SIG-M5 treated with dmso at 0.1 percent for 504 hours (cell line): Measurements from ENCODE around the gene USP38.
"Not testable (repeated sequence)": the region's sequence is repeated elsewhere in the genome, so short reads cannot be mapped to it uniquely, and the experiment has no call there.

Experiments used
- DNase-seq: peaks from one replicate; lab custom pipeline; 2025; ENCODE audit not compliant: unreplicated experiment; lab: John Stamatoyannopoulos, UW

The USP38 gene

GRCh38 chr4:143184503-143185252 is at the start of gene USP38:
Gene USP38 (plus strand): TSS chr4:143184917. CDS start chr4:143185451, 534 bp downstream.
- DNase-seq, result peak; percentile 91

- DNase-seq, result no peak
Measured at GRCh38 chr4:143135358-143135757, 49.4 kb upstream of the USP38 start.

- no peak for DNase-seq
Measured at GRCh38 chr4:143140696-143141095, 44.0 kb upstream of the USP38 start.

GRCh38 chr4:143148521-143148920 is 36.2 kb upstream of the USP38 start:
- DNase-seq, result no peak

GRCh38 chr4:143156853-143157252 is 27.9 kb upstream of the USP38 start:
- DNase-seq, result no peak

- no peak for DNase-seq
Measured at GRCh38 chr4:143163614-143164013, 21.1 kb upstream of the USP38 start.

- DNase-seq, result not testable (repeated sequence)
Measured at GRCh38 chr4:143166722-143167121, 18.0 kb upstream of the USP38 start.

- peak; percentile 34 for DNase-seq
Measured at GRCh38 chr4:143178923-143179322, 5.8 kb upstream of the USP38 start.

- peak; percentile 48 for DNase-seq
Measured at GRCh38 chr4:143183513-143184216, 1.1 kb upstream of the USP38 start.

- DNase-seq, result no peak
Measured at GRCh38 chr4:143184217-143184502, 557 bp upstream of the USP38 start.

GRCh38 chr4:143185253-143186107 is 763 bp downstream of the USP38 start:
- no peak for DNase-seq

- no peak for DNase-seq
Measured at GRCh38 chr4:143186212-143186611, 1.5 kb downstream of the USP38 start.

- no peak for DNase-seq
Measured at GRCh38 chr4:143186649-143187048, 1.9 kb downstream of the USP38 start.

GRCh38 chr4:143188136-143189088 is 3.7 kb downstream of the USP38 start:
- DNase-seq, result no peak

- DNase-seq, result no peak
Measured at GRCh38 chr4:143189528-143189927, 4.8 kb downstream of the USP38 start.

- no peak for DNase-seq
Measured at GRCh38 chr4:143195581-143195980, 10.9 kb downstream of the USP38 start.

GRCh38 chr4:143196323-143196722 is 11.6 kb downstream of the USP38 start:
- DNase-seq, result no peak

GRCh38 chr4:143199503-143199902 is 14.8 kb downstream of the USP38 start:
- DNase-seq, result no peak

GRCh38 chr4:143202824-143203223 is 18.1 kb downstream of the USP38 start:
- DNase-seq, result no peak

GRCh38 chr4:143203577-143203976 is 18.9 kb downstream of the USP38 start:
- no peak for DNase-seq

- no peak for DNase-seq
Measured at GRCh38 chr4:143207555-143207954, 22.8 kb downstream of the USP38 start.
